Adrenal gland (tissue), 5 donors: ENCODE measurements around the gene NFATC2IP.

Source experiments
- POLR2A ChIP-seq, 2 donors: fragments of 450-650 bp; IDR thresholded peaks; one replicate each; pipeline ENCODE4 v1.6.1; 2017; ENCODE audit warnings: antibody characterized with exemption in 2 of 2, mild to moderate bottlenecking in 2 of 2, moderate library complexity in 1 of 2
- TF ChIP-seq, protein P1 (sequence below), 6 experiments: fragments of 450-650 bp in 4 of 6; fragments of 200-600 bp in 2 of 6; sonication (generic) in 1 of 6; IDR thresholded peaks; 1 replicate in 5 of 6; 2 replicates in 1 of 6; pipeline versions ENCODE4 v1.5.1 to v1.8.0; 2016 to 2021; ENCODE audit warnings: antibody characterized with exemption in 6 of 6, mild to moderate bottlenecking in 2 of 6, moderate library complexity in 1 of 6
- donor health status: DM: no; HTN: no; CAD: no.

DNA sequence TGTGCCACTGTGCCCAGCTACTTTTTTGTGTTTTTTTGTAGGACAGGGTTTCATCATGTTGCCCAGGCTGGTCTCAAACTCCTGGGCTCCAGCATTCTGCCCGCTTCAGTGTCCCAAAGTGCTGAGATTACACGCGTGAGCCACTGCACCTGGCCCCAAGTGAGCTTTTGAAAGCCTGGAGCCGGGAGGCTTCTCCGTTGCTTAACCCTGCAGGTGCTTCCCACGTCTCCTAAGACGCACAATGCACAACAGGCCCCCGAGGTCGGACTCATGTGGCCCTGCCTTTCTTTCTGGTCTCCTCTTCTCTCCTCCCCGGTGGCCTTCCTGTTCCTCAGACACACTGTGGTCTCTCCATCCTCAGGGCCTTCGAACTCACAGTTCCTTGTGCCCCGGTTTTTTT lies 38.2 kb upstream of the NFATC2IP start:
- TF ChIP-seq, protein P1, sequence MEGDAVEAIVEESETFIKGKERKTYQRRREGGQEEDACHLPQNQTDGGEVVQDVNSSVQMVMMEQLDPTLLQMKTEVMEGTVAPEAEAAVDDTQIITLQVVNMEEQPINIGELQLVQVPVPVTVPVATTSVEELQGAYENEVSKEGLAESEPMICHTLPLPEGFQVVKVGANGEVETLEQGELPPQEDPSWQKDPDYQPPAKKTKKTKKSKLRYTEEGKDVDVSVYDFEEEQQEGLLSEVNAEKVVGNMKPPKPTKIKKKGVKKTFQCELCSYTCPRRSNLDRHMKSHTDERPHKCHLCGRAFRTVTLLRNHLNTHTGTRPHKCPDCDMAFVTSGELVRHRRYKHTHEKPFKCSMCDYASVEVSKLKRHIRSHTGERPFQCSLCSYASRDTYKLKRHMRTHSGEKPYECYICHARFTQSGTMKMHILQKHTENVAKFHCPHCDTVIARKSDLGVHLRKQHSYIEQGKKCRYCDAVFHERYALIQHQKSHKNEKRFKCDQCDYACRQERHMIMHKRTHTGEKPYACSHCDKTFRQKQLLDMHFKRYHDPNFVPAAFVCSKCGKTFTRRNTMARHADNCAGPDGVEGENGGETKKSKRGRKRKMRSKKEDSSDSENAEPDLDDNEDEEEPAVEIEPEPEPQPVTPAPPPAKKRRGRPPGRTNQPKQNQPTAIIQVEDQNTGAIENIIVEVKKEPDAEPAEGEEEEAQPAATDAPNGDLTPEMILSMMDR (IDR thresholded peaks at IDR 0.05), result no peak
- TF ChIP-seq POLR2A (IDR thresholded peaks at IDR 0.05), result no peak
